GM21390 (cell line): Measurements from ENCODE around the gene NOX3.
A peak's percentile ranks its signal among the peaks of the same experiment; 100 is the strongest.
"Not testable (repeated sequence)": the region's sequence is repeated elsewhere in the genome, so short reads cannot be mapped to it uniquely, and the experiment has no call there.

Experiments used
- ATAC-seq: cut with Tn5 transposase; IDR thresholded peaks from one replicate; pipeline ENCODE4 v1.9.1; 2021; ENCODE audit not compliant: unreplicated experiment

NOX3 gene, protein sequence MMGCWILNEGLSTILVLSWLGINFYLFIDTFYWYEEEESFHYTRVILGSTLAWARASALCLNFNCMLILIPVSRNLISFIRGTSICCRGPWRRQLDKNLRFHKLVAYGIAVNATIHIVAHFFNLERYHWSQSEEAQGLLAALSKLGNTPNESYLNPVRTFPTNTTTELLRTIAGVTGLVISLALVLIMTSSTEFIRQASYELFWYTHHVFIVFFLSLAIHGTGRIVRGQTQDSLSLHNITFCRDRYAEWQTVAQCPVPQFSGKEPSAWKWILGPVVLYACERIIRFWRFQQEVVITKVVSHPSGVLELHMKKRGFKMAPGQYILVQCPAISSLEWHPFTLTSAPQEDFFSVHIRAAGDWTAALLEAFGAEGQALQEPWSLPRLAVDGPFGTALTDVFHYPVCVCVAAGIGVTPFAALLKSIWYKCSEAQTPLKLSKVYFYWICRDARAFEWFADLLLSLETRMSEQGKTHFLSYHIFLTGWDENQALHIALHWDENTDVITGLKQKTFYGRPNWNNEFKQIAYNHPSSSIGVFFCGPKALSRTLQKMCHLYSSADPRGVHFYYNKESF

DNA sequence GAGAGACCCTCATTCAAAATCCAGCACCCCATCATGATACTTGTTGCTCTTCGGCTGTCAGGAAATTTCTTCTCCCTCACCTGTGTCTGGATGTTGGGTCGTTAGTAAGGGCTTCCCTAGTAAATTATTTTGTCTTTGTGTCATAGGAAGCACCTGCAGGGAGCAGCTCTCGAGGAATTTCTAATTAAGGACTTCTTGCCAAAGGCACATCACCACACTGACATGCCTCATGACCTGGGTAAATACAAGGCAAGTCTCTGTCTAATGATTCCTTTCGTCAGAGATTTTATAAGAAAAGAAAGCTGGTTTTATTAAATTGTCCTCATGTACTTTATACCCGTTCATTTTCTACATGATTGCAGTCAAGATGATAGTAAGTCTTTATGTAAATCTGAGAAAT lies at the start of gene NOX3:
NOX3 (minus strand) TSS at position 74 of the 400 bp plus-strand sequence; CDS start at position 35, 39 bp downstream.
- ATAC-seq = no peak

DNA sequence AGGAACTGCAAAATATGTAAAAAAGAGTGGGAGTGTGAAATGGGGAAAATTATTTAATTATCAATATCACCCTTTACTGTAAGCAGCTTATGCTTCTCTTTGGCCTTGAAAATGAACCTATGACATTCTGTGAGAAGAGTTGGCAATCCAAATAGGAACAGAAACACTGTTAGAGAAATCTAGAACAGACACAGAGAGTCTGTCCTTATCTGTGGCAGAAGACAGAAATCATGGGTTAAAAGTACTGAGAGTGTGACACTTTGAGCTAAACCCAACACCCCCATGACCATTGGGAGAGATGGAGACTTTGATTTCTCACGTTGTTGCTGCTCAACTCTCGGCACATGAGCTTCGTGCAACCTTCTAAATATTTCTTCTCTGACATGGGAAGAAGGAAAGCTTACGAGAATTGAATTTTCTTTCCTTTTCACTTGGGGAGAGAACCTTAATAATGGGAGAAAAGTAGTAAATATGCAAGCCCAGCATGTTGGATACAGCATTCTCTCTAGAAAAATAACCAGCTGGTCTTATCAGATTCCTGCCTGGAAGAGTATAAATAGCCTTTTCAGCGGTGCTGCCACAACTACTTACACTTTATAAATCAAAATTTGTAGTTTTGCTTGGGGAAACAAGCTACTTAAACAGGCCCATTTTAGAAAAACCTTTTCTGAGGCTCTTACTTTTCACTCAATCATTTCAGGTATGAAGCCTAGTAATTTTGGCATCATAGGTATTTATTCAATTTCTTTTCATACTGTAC lies 49.4 kb upstream of the NOX3 start:
- ATAC-seq = no peak

DNA sequence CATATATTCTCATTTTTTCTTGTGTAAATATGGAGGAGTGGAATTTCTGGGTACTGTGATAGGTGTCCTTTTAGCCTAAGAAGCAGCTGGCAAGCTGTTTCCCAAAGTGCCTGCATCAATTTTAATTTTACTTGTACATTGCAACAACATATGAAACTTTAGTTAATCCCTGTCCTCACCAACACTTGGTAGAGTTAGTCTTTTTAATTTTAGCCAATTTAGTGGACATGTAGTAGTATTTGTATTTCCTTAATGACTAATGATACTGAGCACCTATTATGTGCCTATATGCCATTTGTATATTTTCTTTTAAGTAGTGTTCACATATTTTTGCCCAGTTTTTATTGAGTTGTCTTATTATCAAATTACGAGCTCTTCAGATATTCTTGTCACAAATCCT lies 46.8 kb upstream of the NOX3 start:
- ATAC-seq = no peak

DNA sequence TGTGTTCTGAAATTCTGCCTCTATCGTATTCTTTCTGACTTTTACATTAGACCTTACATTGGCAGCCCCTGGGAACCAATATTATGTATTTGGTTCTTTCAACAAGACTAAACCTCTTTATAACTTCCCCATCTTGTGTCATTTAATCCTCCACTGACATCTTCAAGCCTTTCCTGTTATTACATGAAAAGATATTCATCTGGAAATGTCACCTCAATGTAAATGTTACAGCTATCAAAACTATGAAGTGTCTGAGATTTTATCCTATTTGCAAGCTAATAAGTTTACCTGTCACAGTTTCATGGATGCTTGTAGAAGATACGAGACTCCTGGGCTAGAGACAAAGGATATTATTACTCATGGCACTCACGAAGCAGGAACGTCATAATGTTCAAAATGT lies 43.9 kb upstream of the NOX3 start:
- ATAC-seq = no peak

DNA sequence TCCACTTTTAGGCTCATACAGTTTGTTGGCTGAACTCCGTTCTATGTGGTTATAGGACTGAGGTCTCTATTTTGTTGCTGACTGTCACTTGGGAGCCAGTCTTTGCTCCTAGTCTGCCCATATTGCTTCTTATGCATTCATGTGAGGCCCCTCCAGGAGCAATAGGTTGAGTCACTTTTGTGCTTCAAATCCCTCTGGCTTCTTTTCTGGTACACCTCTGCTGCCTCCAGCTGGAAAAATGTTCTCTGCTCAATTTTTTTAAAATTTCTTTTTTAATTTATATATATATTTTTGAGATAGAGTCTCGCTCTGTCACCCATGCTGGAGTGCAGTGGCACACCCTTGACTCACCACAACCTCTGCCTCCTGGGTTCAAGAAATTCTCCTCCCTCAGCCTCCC lies 42.7 kb upstream of the NOX3 start:
- ATAC-seq = no peak

DNA sequence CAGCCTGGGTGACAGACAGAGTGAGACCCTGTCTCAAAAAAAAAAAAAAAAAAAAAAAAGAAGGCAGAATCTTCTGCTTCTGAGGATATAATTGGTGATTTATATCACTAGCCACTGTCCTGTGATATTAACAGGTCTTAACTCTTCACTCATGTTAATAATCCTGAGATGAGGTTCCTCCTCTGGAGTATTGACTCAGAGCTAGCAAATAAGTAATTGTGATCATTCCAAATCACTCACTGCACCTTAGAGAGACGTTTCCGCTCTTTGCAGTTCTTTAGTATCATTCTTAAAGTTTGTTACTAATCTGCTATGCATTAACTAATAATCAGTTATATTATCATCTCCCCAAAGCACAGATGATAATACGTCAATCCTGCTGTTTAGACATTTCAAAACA lies 41.6 kb upstream of the NOX3 start:
- ATAC-seq = no peak

DNA sequence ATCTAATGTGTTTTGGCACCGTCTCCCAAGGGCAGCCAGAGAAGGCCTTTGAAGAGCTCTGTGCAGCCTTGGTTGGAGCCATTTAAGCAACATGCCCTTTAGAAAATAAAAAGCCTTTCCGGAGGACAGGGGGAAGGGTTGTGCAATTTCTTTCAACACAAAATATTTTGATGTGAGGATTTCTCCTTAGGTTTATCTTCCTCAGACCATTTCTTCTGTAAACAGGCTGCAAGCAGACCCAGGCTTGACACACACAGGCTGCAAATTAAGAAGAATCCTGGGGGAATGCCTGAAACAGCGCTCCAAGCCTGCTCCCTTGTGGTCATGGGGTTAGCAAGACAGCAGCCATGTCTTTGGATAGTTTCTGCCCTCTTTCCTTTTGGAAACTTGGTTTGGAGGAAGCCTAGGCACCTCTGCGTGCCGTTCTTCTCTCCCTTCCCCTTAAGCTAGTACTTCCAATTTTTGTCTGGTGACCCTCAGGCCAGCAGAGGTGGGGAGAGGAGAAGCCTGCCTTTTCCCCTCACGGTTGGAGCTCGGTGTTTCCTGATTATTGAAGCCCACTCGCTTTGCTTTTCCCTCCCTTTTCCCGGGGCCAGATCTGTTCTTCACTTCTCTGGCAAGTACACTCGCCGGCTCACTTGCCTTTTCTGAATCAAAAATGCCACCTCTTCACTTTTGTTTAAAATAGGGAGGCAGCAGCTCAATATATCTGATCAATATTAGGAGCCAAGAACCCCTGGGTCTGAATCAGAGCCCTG lies 39.6 kb upstream of the NOX3 start:
- ATAC-seq = no peak

DNA sequence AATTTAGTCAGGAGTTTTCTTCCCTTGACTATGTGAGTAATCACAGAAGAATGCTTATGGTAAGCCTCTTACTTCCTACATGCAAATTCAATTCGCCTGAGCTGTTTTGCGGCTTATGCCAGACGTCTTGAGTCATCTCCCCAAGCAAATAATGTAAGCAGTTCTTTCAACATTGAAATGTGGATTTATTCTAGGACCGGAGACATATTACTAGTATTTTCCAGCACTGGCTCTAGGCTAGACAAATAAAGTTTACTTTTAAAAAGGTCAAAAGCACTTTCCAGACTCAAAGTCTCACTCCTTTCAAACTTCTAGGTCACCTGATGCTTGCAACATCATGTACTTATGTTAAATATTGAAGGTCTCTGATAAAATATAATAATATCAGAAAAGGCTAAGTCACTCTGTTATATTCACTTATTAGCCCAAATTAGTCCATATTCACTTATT lies 38.1 kb upstream of the NOX3 start:
- ATAC-seq = peak; percentile 96

DNA sequence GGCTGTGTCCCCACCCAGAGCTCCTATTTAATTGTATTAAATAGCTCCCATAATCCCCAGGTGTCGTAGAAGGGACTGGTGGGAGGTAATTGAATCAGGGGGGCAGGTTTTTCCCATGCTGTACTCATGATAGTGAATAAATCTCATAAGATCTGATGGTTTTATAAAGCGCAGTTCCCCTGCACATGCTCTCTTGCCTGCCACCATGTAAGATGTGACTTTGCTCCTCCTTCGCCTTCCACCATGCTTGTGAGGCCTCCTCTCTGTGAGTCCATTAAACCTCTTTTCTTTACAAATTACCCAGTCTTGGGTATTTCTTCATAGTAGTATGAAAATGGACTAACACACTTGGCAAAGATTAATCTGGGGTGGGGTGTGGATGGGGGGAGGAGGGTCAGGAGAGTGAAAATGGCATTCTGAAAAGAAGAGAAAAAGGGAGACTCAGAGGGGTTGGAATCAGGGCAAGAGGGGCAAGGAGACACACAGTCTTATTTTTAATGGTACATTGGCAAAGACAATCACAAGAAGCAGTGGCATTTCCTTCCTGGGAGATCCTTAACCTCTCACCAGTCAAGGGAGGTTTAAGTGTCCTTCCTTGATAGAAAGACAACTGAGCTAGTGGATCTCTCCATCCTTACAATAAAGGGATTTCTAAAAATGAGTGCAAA lies 37.5 kb upstream of the NOX3 start:
- ATAC-seq = peak; percentile 33

DNA sequence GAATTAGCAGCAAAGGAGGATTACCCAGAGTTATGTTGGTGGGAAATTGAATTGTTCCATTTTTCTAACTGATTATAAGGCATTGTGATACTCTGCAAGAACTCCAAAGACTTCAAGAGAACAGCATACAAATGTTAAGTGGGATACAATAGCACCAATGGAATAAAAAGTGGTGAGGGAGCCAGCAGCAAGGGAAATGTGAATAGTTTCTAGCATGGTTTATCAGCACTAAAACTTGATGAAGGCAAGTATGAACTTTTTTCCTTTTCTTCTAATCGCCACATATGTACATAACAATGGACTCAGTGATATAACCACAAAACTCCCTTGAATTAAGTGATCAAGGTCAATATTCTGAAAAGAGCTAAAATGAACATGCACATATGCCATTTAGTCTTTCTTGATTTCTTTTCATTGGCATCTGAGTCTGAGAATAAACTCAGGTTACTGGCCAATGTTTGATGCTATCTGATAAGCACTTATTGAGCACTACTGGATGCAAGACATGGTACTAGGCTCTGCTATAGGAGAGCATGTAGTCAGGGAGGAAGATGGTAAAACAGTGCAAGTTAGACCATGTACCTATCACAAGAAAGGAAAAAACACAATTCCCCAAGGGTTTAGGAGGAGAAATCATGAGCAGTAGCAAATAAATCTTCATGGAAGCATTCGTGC lies 36.6 kb upstream of the NOX3 start:
- ATAC-seq = no peak

DNA sequence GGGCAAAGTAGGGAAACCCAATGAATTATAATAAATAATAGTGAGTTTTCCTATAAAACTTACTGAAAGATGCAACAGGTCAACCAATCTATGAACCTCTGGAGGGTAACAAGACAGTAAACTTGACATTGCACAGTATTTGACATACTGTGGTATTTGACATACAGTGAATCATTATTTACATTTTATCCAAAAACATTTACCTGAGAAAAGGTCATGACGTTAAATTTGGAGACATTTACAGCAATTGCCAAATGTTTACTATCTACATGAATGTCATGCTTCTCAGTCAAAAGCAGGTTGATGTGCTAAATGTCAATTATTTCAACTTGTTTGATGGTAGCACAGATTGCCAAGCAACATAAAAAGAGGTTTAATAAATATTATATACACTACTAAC lies 35.8 kb upstream of the NOX3 start:
- ATAC-seq = no peak

DNA sequence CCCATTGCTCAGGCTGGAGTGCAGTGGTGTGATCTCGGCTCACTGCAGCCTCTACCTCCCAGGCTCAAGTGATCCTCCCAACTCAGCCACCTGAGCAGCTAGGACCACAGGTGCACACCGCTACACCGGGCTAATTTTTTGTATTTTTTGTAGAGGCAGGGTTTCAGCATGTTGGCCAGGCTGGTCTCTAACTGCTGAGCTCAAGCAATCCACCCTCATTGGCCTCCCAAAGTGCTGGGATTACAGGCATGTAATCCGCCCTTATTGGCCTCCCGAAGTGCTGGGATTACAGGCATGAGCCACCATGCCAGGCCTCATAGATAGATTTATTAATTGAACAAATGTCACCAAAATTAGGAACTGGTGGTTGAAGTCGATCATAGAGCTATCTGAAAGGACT lies 32.6 kb upstream of the NOX3 start:
- ATAC-seq = not testable (repeated sequence)

DNA sequence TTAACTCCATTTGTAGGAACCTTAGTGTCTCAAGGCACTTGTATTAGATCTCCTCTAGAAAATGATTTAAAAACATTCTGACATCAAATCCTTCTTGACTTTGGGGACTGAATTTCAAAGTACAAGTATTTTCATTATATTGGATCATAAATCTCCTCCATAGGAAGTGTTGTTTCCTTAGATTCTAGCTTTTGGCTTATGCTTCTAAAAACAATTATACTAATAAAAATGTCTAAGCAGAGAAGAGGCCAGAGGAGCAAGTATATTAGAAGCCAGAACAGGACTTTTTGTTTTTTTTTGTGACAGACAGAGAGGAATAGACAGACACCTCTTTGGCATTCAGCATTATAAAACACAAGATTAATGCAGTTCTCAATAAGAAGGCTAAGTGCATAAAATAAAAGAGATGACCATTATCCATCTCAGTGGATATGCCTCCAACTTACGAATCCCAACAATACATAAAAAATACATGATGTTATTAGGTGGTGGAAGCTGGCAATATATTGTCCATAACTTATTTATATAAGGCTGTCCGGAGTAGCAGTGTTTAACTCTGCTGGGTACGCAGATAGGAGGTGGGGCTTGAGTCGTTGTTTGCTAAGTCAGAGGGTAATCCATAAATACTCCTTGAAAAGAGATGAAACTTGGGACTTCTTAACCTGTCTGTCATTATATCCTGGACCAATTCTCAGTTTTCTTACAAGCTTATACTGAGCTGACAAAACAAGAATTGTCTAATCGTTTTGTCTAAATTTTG lies 31.9 kb upstream of the NOX3 start:
- no peak for ATAC-seq

DNA sequence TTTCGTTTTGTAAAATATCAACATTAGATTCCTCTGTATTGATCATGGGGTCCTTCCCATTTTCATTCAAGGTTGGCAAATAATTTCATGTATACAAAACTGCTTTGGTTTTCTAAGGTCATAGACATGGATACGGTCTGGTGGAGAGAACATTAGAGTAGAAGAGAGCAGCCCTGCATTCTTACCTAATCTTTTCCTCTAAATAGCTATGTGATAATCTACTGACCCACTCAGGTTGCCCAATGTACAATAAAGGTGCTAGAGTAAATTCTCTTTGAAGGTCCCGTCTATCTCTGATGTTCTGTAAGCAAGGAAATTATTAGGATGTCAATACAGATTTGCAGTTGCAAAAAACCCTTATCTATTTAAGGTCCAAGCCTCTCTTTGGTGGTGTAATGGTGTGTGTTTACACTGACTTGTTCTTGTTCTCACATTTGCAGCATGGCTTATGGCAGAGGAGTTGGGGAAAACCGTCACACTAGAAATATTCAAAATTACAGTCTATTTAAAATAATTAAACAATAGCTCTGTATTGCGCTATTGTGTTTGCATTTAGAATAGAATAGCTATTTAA lies 31.2 kb upstream of the NOX3 start:
- ATAC-seq = no peak

DNA sequence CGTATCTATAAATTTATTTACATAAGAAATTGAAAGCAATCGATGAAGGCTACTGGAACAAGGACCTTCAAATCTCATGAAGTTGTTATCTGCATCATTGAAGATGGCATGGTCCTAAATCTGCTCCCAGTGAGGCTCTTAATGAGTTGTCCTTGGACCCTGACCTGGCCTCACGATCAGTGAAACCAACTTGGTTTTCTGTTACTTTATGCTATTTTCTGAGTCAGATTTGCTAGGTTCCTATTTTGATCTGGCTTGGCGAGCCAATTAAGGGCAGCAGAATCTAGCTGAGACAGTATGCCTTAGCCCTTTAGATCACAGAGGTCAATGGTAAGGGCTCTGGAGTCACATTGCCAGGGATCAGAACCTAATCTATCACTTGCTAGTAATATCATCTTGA lies 30.1 kb upstream of the NOX3 start:
- no peak for ATAC-seq

DNA sequence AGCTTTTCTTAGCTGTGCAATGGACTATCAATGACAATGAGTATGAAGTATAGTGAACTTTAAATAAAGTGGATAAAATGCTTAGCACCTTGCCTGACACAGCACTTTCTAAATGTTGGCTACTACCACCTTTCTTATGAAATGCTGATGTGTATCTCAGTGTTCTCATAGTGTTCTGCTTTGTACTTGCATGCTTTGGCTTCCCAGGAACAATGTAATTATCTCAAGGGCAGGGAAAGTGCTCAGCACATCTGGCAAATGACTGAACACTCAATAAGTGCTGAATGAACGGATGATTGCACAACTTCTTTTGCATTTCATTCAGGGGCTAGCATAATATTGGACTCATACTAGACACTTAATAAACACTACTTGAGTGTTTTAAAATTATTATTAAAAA lies 28.2 kb upstream of the NOX3 start:
- ATAC-seq = no peak

DNA sequence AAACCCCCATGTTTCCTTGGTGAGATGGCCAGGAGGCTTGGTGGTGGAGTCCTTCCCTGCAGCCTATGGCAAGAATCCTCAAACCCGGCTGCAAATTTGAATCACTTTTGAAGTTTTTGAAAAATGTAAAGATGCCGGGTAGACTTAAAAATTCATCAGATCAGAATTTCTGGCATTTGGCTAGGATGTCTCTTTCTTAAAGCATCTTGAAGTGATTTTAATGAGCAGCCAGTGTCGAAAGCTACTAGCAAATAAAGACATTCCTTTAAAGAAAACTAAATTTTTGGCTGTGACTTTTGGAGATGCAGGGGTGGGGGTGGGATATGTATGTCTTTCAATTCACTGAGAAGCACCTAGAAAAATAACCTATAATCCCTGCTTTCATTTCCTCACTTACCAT lies 25.6 kb upstream of the NOX3 start:
- no peak for ATAC-seq

DNA sequence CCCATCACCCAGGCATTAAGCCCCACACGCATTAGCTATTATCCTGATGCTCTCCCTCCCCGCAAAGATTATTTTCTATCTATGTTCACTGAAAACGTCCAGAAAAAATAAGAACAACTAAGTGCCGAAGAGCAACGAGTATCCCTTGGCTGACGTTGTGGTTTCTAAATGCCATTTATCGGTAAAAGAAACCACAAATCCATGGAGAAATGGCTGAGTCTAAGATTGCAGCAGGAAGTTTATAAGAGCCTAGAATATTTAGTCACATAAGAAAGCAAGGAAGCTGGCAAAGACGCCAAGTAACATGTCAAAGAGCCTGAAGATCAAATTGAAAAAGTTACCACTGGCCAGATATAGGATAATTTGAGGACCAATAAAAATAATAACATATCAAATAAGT lies 18.1 kb upstream of the NOX3 start:
- ATAC-seq = no peak

DNA sequence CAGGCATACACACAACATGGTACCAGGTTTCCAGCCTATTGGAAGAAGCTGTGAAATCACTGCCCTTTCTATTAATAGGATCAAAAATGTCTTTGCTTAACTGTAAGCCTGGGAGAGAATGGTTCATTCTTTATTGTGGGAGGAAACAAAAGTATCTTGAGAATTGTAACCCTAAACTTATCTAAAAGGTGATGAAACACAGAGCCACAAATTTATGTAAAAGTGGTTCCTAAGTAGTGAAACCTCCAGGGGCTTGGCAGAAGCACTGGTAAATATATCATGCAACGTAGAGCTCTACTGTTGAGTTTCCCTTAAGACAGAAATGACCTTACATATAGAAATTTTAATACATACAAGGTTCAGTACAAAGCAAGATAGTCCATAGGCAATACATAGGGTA lies 17.2 kb upstream of the NOX3 start:
- ATAC-seq = no peak
